Right ventricle myocardium inferior (tissue), 1 donor: ENCODE data around the gene RBBP8NL. TPM values are rescaled to one million over a fixed set of nuclear protein-coding genes. Genes with fewer than 3 reads are reported as not detected.
A peak's percentile ranks its signal among the peaks of the same experiment; 100 is the strongest.

Source experiments
- ATAC-seq: fragments of 200-7000 bp; cut with Tn5 transposase; one replicate; pipeline ENCODE4 v1.9.1; 2020; ENCODE audit warnings: mild to moderate bottlenecking, moderate library complexity
- DNase-seq: peaks from one replicate; pipeline ENCODE4 v3.0.0; 2021; ENCODE audit errors: missing footprints
- intact Hi-C: fragments of 100-400 bp; cut with DNase I; formaldehyde crosslinking; loops from one replicate; pipeline ENCODE4 v1.11.0; 2022
- total RNA-seq: library from RNA; stranded (reverse); fragmentation: NEBNext Ultra II Directional; extraction: Animal tissue kit (Norgen Biotek cat#: 25700); gene quantifications from one replicate; pipeline ENCODE4 v1.2.1, GENCODE V29; 2021
- donor health status: DM: no; HTN: yes; CAD: no; lungs with severe emphysema.

RBBP8NL gene
- total RNA-seq, 1 donor from 2014 or later: not detected

- DNase-seq (no peak), ATAC-seq (no peak)
- intact Hi-C loops: no loop called here
These were observed 36.5 kb upstream of the RBBP8NL start for GRCh38 chr20:62463651-62464424.

- DNase-seq: no peak
- intact Hi-C loops: no loop called here
- ATAC-seq: no peak
These were observed 35.7 kb upstream of the RBBP8NL start for GRCh38 chr20:62462976-62463592.

GRCh38 chr20:62461834-62462233 is 34.5 kb upstream of the RBBP8NL start:
- DNase-seq (no peak), ATAC-seq (no peak)
- intact Hi-C loops: no loop called here

GRCh38 chr20:62461157-62461556 is 33.8 kb upstream of the RBBP8NL start:
- ATAC-seq: peak; percentile 70
- intact Hi-C loops: no loop called here
- no peak for DNase-seq

GRCh38 chr20:62460678-62461077 is 33.3 kb upstream of the RBBP8NL start:
- ATAC-seq (no peak), DNase-seq (no peak)
- intact Hi-C loops: no loop called here

GRCh38 chr20:62459488-62459887 is 32.1 kb upstream of the RBBP8NL start:
- ATAC-seq: no peak
- no peak for DNase-seq
- intact Hi-C loops: no loop called here

GRCh38 chr20:62458275-62459251 is 31.2 kb upstream of the RBBP8NL start:
- intact Hi-C loops: no loop called here
- no peak for ATAC-seq
- no peak for DNase-seq

GRCh38 chr20:62457831-62458230 is 30.5 kb upstream of the RBBP8NL start:
- no peak for DNase-seq
- intact Hi-C loops: no loop called here
- no peak for ATAC-seq

- DNase-seq (no peak), ATAC-seq (no peak)
- intact Hi-C loops: no loop called here
These were observed 29.8 kb upstream of the RBBP8NL start for GRCh38 chr20:62457098-62457497.

- ATAC-seq (no peak), DNase-seq (no peak)
- intact Hi-C loops: no loop called here
These were observed 28.6 kb upstream of the RBBP8NL start for GRCh38 chr20:62455929-62456328.

- no peak for DNase-seq
- ATAC-seq: no peak
- intact Hi-C loops: no loop called here
These were observed 27.7 kb upstream of the RBBP8NL start for GRCh38 chr20:62454904-62455636.

- no peak for DNase-seq
- intact Hi-C loops: no loop called here
- no peak for ATAC-seq
These were observed 26.0 kb upstream of the RBBP8NL start for GRCh38 chr20:62453186-62453808.

GRCh38 chr20:62452475-62453095 is 25.2 kb upstream of the RBBP8NL start:
- no peak for ATAC-seq
- intact Hi-C loops: no loop called here
- no peak for DNase-seq

GRCh38 chr20:62451970-62452369 is 24.6 kb upstream of the RBBP8NL start:
- intact Hi-C loops: no loop called here

GRCh38 chr20:62451156-62451767 is 23.9 kb upstream of the RBBP8NL start:
- DNase-seq (no peak), ATAC-seq (no peak)
- intact Hi-C loops: no loop called here

More at GRCh38 chr20:62451970-62452369, 24.6 kb upstream of the RBBP8NL start:
- no peak for DNase-seq
- ATAC-seq: no peak

GRCh38 chr20:62449951-62450691 is 22.8 kb upstream of the RBBP8NL start:
- ATAC-seq: peak; percentile 40
- DNase-seq: no peak
- intact Hi-C loops: no loop called here

- ATAC-seq: no peak
- no peak for DNase-seq
- intact Hi-C loops: no loop called here
These were observed 21.4 kb upstream of the RBBP8NL start for GRCh38 chr20:62448788-62449187.
